ENCODE measurements around the gene DNAH6.

DNAH6 gene

DNA sequence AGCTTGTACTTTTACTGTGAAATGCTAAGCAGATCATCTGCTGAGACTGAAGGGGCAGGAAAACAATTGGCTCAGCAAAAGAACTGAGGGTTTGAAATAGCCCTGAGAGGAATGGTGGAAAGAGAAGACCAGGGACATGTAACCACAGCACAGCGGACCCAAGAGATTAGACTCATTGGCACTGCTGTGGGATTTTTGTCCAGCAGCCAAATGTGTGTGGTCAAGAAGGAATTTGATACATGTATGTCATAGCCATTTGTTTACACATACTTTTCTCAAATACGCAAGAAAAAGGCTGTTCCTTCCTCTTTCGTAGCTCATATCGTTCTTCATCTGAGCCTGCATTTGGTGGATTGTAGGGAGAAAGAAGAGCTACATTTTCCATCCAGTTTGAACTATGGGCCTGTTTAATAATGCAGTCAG, 290.8 kb downstream of the DNAH6 start:
- no peak for DNase-seq

DNA sequence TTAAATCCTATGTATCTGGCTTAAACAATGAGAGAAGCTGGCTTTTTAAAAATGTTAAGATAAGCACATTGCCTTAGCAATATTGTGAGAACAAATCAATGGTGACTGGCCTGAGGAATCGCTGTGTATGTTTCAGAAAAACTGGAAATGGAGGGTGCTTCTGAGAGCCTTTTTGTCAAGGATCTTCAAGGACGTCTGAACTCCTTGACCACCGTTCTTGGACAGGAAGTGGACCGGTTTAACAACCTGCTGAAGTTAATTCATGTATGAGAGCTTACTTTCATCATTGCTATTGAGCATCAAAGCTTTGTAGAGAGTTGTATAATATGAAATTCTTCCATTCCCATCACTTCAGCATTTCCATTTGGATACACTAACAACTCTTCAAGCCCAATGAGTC, 292.0 kb downstream of the DNAH6 start:
- no peak for DNase-seq

DNA sequence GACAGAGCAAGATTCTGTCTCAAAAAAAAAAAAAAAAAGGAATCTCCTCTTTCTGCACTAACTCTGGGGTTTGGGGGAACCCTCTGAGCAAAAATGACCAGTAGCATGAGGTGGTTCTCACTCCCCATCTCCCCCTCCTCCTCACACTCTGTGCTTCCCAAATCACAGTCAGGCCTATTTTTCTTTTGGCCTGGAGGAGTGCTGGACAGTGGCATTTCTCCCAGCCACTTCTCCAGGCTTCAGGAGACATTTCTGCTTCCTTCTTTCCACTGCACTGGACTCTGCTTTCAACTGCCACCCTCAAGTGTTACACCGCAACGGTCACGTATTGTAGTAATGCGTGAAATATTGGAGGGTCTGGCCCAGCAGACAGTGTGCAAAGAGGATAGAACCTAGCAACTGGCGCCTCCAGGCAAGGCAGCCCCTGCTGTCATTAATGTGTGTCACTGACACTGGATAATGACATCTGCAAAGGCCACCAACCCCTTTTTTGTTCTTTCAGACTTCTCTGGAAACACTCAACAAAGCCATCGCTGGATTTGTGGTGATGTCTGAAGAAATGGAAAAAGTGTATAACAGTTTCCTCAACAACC, 295.6 kb downstream of the DNAH6 start:
- DNase-seq, result no peak

DNA sequence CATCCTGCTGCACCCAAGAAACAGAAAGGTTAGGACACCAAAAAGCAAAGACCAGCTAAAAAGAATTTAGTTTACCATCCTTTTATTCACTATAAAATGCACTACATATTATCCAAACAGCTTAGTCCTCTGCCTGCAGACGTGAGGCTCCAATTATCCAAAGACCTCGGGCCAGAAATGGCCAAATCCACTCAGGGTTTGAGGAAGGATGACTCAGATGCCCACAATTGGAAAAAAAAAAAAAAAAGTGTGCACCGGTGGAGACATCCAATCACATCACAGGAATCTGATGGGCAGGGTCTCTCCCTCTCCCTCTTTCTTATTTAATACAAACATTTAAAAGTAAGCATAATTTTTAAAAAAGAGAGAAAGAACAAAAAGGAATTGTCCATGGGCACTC, 298.8 kb downstream of the DNAH6 start:
- no peak for DNase-seq

DNA sequence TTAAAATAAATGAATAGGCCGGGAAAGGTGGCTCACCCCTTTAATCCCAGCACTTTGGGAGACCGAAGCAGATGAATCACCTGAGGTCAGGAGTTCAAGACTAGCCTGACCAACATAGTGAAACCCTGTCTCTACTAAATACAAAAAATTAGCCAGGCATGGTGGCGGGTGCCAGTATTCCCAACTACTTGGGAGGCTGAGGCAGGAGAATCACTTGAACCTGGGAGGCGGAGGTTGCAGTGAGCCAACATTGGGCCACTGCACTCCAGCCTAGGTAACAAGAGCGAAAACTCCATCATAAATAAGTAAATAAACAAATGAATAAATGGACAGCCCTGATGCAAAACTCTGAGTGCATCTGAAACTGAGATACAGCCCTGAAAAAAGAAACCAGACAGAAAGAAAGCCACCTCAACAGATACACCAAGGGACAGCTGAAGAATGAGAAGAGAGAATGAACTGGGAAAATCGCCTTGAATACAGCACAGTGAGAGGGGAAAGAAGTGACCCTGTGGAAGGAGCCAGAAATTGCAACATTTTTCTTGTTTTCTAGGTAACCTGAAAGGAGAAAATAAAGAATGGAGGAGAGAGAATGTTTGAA, 300.2 kb downstream of the DNAH6 start:
- no peak for DNase-seq

DNA sequence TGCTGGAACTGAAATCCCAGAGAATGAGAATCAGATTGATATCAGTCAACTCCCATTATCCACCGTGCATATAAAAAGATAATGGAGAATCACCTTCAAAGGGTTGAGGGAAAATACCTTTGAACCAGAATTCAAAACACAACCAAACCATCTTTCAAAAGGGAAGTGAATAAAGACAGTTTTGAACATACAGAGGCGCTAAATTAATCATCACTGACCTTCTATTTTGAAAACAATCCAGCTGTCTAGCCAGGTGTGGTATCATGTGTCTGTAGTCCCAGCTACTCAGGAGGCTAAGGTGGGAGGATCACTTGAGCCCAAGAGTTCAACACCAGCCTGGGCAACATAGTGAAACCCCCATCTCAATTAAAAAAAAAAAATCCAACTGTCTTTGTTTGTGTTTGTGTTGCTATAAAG, 300.9 kb downstream of the DNAH6 start:
- no peak for DNase-seq

DNA sequence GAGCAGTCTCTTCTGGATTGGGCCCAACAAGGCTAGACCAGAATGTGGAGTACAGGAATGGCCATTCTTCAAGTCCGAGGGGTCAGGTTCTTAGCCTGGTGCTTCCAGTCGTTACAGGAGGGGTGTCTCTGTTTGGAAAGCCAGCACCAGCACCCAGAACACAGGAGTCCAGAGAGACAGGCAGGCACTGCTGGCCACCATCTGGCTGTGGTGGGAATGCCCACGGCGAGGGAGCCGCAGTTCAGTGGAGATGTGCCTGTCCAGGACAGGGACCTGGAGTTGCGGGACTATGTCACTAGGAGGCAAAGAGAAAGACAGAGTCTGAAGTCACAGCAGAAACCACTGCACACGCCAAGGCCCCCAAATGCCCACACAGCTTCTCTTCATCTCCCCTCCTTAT, 305.5 kb downstream of the DNAH6 start:
- DNase-seq, result no peak

DNA sequence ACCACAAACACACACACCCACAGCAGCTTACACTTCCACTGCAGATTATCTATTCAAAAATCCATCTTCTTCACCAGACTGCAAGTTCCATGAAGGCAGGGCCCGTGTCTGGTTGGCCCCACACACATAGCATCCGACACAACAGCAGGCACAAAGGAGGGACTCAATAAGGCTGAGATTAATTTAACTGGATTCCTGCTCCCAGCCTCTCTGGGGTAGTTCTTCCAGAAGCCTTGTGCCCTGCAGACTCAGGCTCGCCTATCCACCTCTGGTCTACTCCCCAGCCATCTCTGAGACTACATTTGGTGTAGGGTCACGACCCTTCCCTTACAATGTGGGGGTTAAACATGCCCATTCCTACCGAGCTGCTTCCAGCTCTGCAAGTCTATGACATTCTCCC, 306.9 kb downstream of the DNAH6 start:
- DNase-seq, result no peak

DNA sequence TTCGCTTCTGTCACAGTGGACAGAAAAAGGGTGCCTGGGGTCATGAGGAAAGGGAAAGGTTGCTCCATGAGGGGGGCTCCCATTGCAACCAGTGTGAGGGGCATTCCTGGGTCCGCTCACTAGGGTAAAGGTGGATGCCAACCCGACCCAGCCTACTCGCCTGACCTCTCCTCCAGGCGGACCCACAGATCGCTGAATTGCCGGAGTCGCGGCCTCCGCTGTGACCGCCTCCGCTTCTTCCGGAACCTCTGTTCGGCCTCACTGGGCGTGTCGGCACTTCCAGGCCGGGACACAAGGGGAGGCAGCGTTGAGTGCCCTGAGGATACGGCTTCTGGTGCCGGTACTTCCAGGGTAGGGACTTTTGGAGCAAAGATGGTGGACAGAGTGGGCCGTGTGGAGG, 307.5 kb downstream of the DNAH6 start:
- DNase-seq, result no peak

DNA sequence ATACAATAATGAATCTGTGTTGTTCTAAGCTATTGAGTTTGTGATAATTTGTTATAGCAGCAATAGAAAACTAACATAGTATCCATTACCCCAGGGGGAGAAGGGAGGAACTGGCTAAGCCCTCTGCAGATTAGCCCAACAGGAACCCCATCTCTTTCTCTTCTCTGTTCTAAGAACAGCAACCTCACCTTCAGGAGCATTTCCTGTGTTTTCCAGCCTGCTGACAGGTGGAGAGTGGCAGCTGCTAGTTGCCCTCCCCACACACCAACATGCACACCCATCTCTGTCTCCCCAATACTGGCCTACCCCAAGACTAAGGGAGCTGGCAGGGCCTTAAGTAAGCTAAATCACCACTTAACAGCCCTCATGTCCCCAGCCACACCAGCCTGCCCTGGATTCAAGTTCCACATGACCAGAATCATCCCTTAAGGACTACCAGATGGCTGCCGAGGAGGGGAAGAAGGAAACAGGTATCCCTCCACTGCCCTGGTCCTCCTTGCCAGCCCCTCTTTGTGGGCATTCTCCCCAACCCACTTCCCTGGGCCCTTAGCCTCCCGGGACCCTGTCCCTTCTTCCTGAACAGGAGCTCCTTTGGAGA, 311.8 kb downstream of the DNAH6 start:
- DNase-seq, result no peak

DNA sequence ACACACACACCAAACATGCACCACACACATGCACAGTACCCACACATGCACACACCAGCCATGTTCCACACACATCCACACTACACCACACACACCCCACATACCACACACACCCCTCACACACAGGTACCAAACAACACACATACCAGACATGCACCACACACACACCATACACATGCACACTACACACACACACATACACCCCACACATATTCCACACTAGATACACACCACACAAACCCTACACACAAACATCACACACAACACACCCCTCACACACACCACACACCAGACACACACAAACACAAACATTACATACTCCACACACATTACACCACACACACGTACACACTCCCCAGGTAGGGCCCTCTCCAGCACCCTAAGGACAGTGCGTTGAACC, 313.4 kb downstream of the DNAH6 start:
- no peak for DNase-seq

DNA sequence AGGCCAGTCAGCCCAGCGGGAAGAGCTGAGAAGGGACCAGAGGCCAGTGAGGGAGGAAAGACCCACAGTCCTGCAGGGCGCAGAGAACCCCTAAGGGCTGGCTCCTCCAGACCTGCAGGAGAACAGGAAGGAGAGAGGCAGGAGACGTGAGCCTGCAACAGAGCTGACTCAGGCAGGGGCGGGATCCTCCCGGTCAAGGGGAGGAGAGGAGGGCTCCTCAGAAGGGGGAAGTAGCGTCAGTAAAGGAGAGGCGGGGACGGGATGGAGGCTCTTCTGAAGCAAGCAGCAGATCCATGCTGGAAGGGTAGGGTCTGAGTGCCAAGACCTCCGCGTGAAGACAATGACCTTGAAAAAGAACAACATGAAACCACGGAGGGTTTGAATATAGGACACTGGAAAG, 313.8 kb downstream of the DNAH6 start:
- DNase-seq, result no peak

DNA sequence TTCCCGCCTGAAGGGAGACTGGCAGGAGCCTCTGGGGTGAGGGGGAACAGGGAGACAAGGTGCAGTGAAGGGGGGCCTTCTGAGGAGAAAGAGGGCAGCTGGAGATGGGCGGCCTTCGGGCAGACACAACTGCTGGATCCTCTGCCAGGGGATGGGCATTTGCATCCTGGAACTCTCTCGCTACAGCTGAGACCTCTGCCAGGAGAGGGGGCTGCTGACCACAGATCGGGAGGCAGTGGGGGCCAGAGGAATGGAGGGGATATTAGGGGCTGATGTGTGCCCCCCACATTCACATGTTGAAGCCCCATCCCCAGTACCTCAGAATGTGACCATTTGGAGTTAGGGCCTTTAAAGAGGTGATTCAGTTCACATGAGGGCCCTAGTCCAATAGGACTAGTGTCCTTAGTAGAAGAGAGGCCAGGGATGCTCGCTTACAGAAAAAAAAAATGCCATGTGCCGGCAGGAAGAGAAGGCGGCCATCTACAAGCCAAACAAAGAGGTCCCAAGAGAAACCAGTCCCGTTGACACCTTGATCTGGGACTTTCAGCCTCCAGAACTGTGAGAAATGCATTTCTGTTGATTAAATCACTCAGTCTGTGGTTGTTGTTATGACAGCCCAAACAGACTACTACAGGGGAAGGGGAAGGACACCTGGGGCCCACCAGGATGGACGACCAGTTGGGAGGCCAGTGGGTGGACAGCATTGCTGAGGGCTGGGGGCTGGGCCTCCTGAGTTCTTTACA, 314.6 kb downstream of the DNAH6 start:
- DNase-seq, result no peak

DNA sequence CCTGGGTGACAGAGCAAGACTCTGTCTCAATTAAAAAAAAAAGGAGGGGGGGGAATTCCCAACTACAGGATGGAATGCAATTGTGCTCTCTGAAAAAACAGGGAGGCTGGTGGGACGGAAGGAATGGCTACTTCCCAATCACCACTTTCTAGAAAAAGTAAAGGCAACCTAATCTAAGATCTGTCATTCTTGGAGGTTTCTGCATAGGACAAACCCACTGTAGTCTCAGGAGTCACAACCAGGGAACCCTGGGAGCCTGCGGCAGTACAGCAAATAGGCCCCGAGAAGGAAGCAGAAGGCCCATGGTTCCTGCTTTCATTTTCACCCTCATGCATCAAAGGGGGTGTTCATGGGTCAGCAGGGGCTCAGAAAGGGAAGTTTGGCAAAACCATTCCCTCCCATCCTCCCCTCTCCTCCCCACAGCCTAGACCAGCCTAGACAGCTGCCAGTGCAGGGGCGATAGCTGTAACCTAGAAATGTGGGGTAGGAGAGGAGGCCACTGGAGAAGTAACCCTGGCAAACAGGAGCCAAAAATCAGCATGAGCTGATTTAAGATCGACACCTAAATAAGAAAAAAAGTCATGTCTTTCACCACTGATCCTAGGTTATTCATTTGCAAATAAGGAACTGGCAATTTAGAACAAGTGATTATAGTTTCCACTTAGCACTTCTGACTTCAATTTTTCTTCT, 316.6 kb downstream of the DNAH6 start:
- DNase-seq, result no peak

DNA sequence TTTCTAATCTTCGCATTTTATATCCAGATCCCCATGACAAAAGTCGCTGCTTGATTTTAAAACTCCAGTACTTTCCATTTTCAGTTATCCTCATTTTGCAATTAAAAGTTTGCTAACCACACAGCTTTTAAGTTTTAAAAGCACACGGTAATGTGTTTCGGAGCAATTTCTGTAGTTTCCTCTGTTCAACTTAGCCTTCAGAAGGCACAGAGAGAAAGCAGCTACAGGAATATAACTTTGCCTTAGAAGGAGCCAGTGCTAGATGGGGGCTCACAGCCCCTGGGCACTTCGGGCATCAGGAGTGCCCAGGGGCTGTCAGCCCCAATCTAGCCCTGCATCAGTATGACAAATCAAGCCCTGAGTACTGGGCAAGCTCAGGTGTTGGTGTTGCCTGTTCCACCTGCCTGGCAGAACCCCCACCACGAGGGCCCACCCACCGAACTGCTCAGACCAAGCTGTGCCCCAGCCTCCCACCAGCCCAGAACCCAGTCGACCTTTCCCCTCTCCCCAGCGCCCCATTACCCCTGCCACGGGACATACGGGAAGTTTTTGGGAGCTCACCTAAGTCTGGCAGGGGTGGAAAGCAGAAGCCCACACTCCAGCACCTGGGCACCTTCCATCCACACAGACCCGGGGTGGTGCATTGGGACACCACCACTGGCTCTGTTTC, 317.3 kb downstream of the DNAH6 start:
- no peak for DNase-seq

DNA sequence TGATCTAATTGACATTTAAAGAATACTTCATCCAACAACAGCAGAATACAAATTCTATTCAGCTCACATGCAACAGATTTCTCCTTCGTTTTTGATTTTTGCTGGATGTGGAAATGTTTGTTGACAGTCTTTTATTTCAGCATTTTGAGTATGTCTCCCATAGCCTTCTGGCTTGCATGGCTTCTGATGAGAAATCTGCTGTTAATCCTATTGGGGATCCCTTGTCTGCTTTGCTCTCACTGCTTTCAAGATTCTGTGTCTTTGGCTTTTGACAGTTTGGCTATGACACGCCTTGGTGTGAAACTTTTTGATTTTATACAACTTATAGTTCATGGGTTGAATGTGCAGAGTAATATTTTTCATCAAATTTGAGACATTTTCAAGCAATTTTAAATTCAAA, 319.9 kb downstream of the DNAH6 start:
- DNase-seq, result no peak

DNA sequence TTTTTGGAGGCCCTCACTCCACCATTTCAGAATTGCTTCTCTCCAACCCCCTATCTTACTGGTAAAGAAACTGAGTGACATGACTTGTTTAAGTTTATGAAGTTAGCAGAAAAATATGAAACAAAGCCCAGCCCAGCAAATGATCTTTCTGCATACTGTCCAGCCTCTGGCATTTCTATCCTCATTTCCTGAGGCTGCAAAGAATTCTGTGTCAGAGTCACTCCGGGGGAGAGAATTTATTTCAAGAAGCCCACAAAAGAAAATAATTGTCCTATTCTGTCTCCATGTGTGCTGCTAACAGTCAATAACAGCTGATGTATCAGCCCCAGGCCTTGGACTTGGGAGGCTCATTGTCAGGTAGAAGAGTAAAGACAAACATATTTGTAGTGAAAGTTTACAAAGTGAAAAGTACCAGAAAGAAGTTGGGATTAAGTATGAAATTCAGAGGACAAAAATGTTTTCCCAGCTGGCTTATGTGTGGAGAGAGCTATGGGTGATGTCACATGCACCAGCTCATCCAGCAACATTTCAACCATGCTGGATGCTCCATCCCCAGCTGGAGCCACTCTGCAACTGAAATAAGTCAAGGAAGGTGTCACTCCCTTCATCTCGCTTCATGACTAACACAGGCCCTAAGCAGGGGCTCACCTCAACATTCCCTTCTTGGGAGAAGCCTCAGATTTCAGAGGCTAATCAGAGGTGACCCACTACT, 322.3 kb downstream of the DNAH6 start:
- DNase-seq, result no peak

DNA sequence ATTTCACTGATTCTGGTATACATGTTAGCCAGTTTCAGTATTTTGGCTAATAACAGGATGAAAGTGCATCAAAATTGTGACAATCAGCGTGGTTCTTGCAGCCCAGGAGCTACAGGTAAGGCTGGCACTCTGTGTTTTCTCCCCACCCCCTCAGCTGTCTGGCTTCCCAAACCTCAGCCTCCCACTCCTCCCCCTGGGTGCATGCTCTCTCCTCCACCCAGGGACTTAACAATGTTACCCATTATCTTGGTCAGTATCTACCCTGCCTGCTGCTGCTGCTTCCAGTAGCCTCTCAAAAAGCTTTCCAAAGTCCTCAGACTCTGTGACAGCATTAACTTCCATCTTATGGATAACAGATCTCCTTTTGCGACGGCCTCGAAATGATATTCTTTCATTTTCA, 323.6 kb downstream of the DNAH6 start:
- no peak for DNase-seq

DNA sequence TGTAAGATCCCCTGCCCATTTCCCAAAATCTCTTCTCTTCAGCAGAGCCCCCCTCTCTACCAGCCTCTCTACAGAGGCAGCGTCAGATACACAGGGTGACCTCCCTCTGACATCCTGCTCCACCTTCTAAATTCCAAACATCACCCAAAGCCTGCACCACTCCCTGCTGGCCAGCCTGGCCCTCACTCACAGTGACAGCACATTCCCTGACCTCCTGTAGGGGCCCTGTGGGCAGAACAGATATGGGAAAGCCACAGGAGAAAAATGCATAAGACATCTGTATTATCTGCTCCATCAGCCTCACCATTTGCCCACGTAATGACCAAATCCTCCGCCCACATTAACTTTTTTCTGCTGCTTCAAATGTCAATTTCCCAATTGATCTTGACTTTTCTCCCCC, 324.0 kb downstream of the DNAH6 start:
- DNase-seq, result no peak

DNA sequence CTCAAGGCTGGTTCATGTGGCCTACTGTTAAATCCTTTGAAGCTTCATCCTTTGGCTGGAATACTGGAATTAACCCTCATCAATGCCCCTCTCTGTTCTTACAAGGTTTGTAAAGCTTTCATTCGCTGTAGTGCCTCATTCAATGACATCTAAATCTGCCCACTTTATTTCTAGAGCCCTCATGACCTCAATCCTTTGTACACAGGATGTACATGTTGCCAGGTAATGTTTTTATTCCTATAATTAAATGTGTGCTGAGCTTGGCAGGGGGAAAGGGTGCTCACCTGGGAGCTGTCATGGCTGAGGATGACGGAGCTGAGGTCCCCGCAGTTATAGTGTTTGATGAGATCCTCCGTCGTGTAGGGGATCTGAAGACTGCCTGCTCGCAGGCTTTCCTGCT, 325.3 kb downstream of the DNAH6 start:
- no peak for DNase-seq

DNA sequence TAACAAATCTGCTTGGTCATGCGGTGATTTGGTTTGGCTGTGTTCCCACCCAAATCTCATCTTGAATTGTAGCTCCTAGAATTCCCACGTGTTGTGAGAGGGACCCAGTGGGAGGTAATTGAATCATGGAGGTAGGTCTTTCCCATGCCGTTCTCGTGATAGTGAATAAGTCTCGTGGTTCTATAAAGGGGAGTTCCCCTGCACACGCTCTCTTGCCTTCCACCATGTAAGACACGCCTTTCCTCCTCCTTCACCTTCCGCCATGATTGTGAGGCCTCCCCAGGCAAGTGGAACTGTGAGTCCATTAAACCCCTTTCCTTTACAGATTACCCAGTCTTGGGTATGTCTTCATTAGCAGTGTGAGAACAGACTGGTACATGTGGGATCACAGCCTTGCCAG, 327.8 kb downstream of the DNAH6 start:
- no peak for DNase-seq

DNA sequence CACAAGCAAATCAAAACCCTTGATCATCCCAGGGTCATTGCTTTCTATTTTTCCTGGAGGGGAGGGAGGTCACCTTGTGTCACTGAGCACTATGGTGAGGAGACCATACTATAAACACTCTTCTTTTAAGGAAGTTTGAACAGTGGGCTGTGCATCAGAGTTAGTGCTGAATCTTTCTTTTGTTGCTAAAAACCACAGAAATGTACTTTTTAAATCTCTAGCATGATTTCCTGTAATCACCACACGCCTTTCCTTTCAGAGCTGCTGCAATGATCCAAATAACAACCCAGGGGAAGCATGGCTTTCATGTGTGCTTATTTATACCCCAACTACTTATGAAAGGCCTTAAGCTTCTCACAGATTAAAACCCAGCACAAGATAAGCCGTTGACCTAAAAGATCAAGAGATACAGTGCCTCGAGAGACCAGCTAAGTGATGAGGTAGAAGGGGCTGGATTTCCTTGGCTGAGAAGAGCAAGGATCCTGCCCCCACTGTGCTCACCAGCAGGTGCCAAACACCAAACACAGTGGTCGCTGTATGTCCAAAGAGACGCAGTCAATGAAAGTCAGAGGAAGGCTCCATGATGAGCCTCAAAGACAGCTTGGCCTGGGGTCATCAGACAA, 329.9 kb downstream of the DNAH6 start:
- DNase-seq, result no peak

All from NCI-H1417 treated with DMSO at 0.1 percent for 48 hours (cell line).